IgD-negative memory B cell (primary cell): ENCODE measurements around the gene KMT2E. TPM values are rescaled to one million over a fixed set of nuclear protein-coding genes. Genes with fewer than 3 reads are reported as not detected.
"Not testable (repeated sequence)": the region's sequence is repeated elsewhere in the genome, so short reads cannot be mapped to it uniquely, and the experiment has no call there.

Experiments
- H3K27ac Mint-ChIP-seq, 3 donors: one replicate each; pipeline ENCODE4 v1.8.0; 2020 to 2022; ENCODE audit warnings: mild to moderate bottlenecking in 3 of 3, mixed read lengths in 3 of 3, moderate library complexity in 1 of 3
- H3K27me3 Mint-ChIP-seq: one replicate; pipeline ENCODE4 v1.8.0; 2021; ENCODE audit warnings: mixed read lengths
- H3K36me3 Mint-ChIP-seq: one replicate; pipeline ENCODE4 v1.8.0; 2020; ENCODE audit warnings: mild to moderate bottlenecking, mixed read lengths
- H3K4me1 Mint-ChIP-seq, 3 donors: one replicate each; pipeline ENCODE4 v1.8.0; 2020 to 2022; ENCODE audit warnings: mixed read lengths in 3 of 3, mild to moderate bottlenecking in 1 of 3
- H3K4me3 Mint-ChIP-seq, 4 donors: one replicate each; pipeline ENCODE4 v1.8.0; 2020 to 2022; ENCODE audit warnings: mild to moderate bottlenecking in 4 of 4, mixed read lengths in 4 of 4, moderate library complexity in 3 of 4
- H3K9me3 Mint-ChIP-seq, 3 donors: one replicate each; pipeline ENCODE4 v1.8.0; 2020 to 2021; ENCODE audit warnings: mixed read lengths in 3 of 3, mild to moderate bottlenecking in 1 of 3
- polyA plus RNA-seq: library from polyadenylated mRNA; unstranded; fragments of 300-500 nt; fragmentation: Illumina TruSeq; gene quantifications from one replicate; pipeline ENCODE4 v1.2.3, GENCODE V29; 2021

The KMT2E gene
- polyA plus RNA-seq, 1 donor from 2014 or later, result 239 TPM

DNA sequence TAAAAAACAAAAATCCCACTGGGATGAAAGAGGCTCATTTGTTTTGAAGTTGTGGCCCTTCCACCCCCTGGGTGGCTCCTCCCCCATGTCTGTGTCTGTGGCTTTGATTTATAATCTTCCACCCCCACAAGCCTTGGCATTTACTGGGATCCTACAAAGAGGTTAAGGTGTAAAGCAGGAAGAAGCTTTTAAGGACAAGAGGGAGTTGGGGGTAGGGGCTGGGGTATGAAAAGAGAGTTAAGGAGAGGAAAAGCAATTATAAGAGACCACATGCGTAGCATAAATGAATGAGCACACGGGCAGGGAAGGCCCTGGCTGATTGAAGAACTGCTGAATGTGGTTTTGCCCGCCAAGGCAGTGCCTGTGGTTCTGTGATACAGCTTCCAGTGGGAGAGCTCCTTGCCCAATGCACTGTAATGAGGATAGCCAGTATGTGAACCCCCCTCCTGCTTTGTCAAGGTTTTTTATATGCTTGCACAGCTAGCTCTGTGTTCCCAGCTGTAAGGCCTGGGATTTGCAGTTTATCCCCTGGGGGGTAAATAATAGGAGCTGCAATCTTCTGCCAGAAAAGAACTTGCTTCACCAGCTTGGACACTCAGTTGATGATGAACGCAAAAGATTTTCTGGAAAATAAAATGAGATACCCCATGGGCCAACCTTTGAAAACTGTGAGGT is 34.7 kb upstream of the KMT2E start:
- Mint-ChIP-seq H3K27ac (peak overlapping the region in 1 of 3 donors; percentile 36), H3K36me3 (peaks cover 2% of the 10 kb centered on the region), H3K9me3 (no peaks in the 10 kb centered on the region), H3K4me1 (peaks cover 22 to 26% (median 24%) of the 10 kb centered on the region in 3 donors), H3K27me3 (no peaks in the 10 kb centered on the region), H3K4me3 (no peak overlapping the region)

DNA sequence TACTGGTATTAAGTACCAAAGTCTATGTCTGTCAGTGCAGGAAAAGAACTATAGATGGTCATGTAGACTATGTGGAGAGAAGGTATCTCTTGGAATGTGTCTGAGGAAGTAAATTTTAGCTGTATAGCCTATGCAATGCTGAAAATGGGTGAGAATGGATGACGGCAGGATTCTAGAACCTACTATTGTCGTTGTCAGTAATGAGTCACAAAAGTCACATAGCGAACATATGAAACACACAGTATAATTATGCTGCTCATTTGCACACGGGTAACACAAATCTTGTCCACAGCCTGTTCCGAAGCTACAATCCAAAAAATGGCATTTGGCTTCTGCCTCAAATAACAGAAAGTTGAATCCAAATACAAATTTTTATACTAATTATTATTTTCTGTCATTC is 33.6 kb upstream of the KMT2E start:
- peak overlapping the region in 1 of 3 donors; percentile 85 for H3K27ac Mint-ChIP-seq
- H3K4me1 Mint-ChIP-seq, result peaks cover 33 to 37% (median 35%) of the 10 kb centered on the region in 3 donors
- H3K27me3 Mint-ChIP-seq, result no peaks in the 10 kb centered on the region
- H3K4me3 Mint-ChIP-seq, result no peak overlapping the region
- no peaks in the 10 kb centered on the region for H3K36me3 Mint-ChIP-seq
- H3K9me3 Mint-ChIP-seq, result no peaks in the 10 kb centered on the region

DNA sequence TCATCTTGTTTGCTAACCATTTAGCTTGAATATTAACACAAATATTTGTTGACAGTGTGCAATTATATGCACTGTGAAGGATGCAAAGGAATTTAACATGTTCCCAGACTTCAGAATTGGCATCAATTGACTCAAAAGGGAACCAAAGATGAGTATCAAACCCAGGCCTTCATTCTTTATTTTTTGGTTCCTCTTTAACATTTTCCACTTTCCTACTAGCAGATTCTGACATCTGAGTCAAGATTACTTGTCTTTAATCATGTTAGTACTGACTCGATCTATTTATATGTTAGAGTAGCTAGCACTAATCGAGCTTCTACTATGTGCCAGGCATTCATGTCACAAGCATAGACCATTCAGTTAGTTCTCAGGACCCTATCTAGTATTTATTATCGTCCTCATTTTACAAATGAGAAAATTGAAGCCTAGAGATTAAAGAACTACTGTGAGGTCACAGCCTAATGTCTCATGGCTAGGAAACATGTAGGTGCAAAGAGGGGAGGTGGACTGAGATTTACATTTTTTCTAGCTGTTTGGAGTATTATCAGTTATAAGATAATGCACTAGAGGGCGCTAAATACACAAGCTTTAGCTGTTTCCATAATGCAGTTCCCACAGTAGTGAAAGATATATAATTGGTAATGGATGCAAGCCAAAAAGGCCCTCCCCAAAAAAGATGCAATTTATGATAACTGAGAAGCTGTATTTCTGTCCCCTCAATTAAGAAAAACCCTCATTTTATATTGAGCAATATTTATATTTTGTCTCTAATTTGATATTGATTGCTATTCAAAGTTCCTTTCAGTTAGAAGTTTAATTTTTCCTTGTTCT is 32.9 kb upstream of the KMT2E start:
- Mint-ChIP-seq H3K4me3 (peak overlapping the region in 2 of 4 donors; percentile 37 to 53), H3K4me1 (peaks cover 37 to 42% (median 38%) of the 10 kb centered on the region in 3 donors), H3K27ac (peak overlapping the region; percentile 69 to 95 (median 71))

DNA sequence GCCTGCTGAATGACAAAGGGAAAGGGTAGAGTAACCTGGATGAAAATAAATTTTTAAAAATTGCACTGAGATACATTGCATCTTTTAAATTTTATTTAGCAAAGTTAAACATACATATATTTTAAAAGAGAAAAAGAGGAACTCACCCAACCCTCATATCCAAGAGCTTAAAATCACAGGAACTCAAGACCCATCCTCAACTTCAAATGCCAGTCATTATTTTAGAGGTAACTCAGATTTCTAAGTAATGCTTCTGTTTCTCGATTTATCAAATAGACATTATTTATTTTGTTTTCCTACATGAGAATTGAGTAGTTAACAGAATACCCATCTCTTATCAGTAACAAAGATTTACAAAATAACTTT is 32.4 kb upstream of the KMT2E start:
- H3K9me3 Mint-ChIP-seq, result no peaks in the 10 kb centered on the region
- peak overlapping the region in 2 of 4 donors; percentile 37 to 53 for H3K4me3 Mint-ChIP-seq
- H3K36me3 Mint-ChIP-seq, result no peaks in the 10 kb centered on the region
- no peaks in the 10 kb centered on the region for H3K27me3 Mint-ChIP-seq
- peaks cover 40 to 46% (median 43%) of the 10 kb centered on the region in 3 donors for H3K4me1 Mint-ChIP-seq
- peak overlapping the region; percentile 69 to 100 (median 71) for H3K27ac Mint-ChIP-seq

More for the DNA sequence above, 32.9 kb upstream of the KMT2E start:
- Mint-ChIP-seq H3K27me3 (no peaks in the 10 kb centered on the region), H3K9me3 (no peaks in the 10 kb centered on the region), H3K36me3 (no peaks in the 10 kb centered on the region)

DNA sequence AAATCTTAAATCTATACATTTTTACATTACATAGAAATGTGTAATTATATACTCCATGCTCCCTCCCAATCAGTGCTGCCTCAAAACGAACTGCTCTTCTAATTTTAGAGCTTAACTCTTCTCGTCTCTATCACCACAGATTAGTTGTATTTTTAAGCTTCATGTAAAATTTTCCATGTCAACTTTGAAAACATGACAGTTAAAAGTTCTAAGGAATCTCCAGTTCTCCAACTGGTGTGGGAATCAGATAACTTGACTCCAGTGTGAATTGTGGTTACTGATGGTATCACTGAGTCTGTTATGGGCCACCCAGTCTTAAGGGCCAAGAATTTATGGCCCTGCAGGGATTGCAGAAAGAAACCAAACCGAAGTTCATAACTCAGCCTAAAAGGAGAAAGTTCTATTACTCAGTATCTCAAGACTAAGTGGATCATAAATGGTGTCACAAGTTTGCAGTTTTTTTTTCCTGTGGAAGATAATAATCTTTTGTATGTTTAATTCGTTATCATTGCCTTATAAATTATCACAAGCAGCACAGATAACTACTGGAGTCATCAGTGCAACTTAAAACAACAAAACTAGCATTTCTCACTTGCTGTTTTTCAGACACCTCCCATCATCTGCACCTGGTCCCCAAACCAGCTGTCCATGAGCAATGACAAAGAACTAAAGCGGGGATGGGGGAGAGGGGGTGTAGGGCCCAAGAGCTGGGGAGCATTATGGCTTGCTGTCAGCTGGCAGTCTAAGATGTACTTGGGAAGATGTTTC is 31.5 kb upstream of the KMT2E start:
- H3K4me1 Mint-ChIP-seq, result peaks cover 41 to 49% (median 44%) of the 10 kb centered on the region in 3 donors
- peak overlapping the region; percentile 98 to 100 (median 98) for H3K4me3 Mint-ChIP-seq
- H3K36me3 Mint-ChIP-seq, result no peaks in the 10 kb centered on the region
- no peaks in the 10 kb centered on the region for H3K27me3 Mint-ChIP-seq
- peak overlapping the region; percentile 100 for H3K27ac Mint-ChIP-seq
- no peaks in the 10 kb centered on the region for H3K9me3 Mint-ChIP-seq

DNA sequence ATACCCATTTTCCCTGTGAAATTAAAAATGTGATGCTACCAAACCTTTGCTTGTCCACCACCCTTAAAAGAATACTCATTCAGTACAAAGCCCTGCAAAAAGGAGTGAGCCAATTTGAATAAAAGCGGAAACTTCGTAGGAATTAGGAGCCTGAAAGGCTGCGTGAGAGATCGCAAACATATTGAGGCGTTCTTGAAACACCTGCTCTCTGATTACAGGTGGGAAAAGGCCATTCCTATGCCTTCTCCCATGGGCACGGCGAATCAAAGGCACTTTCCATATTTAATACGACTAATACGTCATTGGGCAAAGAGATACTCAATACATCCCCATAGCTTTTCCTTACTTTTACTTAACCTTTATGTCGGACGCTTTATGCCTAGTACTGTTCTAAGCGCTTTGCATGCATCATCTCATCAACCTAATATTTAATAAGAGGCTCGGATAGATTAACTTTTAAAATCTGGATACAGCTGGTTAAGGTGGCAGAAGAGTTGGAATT is 30.9 kb upstream of the KMT2E start:
- Mint-ChIP-seq H3K9me3 (no peaks in the 10 kb centered on the region), H3K27me3 (no peaks in the 10 kb centered on the region), H3K4me3 (peak overlapping the region; percentile 98 to 100 (median 98)), H3K27ac (peak overlapping the region; percentile 100), H3K36me3 (no peaks in the 10 kb centered on the region), H3K4me1 (peaks cover 41 to 55% (median 49%) of the 10 kb centered on the region in 3 donors)

DNA sequence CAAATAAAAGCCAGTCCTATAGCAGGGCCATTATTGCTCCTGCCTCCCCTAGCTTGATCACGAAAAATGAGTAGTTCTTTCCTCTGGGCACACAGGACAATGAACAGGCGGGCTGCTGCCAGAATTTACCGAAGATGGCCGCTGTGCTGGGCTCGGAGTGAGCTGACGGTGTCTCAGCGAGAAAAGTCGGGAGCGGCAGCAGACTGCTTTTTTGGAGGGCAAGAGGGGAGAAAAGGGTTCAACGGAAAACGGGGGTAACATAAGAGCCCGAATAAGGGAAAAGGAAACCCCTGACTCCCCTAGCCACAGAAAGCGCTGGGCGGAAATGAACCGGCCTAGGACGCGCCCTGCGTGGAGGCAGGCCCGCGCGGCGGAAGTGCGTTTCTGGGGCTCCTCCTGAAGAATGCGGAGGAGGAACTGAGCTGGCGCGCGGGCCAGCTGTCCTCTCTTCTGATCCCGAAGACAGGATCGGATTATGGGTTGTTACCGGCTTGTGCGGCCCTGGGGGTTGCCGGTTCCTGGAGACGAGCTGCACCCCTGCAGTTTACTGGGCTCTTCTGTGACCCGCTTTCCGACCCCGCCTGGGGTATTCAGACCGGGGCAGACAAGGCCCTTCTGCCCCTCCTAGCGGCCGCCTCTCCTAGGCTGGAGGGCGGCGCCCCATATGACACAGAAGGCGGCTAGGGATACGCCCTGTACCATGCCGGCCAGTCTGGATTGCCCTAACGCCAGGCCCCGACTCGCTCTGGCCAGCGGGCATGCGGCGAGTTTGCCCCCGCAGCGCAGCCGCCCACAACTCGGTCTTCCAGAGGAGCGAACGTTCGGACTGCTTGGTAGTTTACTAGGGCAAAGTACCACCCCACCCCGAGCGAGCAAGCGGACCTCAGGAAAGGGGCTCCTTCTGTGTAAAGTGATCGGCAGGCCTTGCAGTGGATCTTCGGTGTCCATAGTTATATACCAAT is 30.1 kb upstream of the KMT2E start:
- Mint-ChIP-seq H3K27ac (peak overlapping the region; percentile 100), H3K36me3 (no peaks in the 10 kb centered on the region), H3K27me3 (no peaks in the 10 kb centered on the region), H3K4me1 (peaks cover 41 to 58% (median 52%) of the 10 kb centered on the region in 3 donors), H3K4me3 (peak overlapping the region; percentile 98 to 100 (median 98)), H3K9me3 (no peaks in the 10 kb centered on the region)

DNA sequence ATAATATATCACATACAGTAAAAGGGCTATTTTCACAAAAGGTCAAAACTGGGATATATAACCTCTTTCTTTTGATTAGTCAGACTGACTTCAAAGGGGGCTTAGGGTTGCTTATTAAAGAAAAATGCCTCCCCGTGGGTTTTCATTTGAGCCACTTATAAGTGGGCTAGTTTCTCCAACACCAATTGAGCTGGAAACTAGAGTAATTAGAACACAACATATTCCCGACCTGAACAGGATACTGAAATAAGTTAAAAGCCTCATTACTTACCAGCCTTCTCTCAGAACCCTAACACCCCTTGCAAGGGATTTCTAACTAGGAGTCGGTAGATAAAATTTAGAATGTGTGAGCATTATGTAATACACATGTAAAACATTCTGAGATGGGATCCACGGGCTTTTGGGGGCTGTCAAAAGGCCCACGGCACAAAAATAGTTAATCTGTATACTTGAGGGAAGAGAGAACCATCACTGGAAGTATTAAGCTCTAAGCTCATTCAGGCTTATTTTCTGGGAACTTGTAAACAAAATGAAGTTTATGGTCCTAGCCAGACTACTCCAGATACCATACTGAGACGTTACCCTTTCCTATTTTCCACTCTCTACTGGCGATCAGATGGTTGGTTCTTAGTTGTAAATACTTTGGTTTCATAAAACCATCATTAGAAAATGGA is 29.3 kb upstream of the KMT2E start:
- H3K9me3 Mint-ChIP-seq, result no peaks in the 10 kb centered on the region
- no peaks in the 10 kb centered on the region for H3K36me3 Mint-ChIP-seq
- H3K27me3 Mint-ChIP-seq, result no peaks in the 10 kb centered on the region
- H3K4me3 Mint-ChIP-seq, result peak overlapping the region; percentile 98 to 100 (median 98)
- H3K27ac Mint-ChIP-seq, result peak overlapping the region; percentile 100
- peaks cover 41 to 58% (median 52%) of the 10 kb centered on the region in 3 donors for H3K4me1 Mint-ChIP-seq

DNA sequence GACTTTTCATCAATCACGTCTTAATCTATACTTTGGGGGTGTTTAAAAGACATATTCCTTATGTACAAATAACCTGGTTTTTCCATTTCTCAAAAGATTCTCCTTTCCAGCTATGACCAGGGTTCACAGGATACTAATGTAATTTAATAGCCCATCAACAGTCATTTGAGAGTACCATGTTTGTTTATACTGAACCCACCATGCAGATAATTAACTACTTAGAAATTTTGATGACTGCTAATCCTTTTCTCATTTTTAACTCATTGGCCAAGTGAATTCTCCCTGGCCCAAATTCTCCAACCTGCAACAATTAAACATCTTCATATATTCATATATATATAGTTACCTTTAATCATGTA is 28.8 kb upstream of the KMT2E start:
- peaks cover 41 to 57% (median 52%) of the 10 kb centered on the region in 3 donors for H3K4me1 Mint-ChIP-seq
- no peaks in the 10 kb centered on the region for H3K9me3 Mint-ChIP-seq
- H3K4me3 Mint-ChIP-seq, result peak overlapping the region; percentile 26 to 99 (median 71)
- H3K36me3 Mint-ChIP-seq, result no peaks in the 10 kb centered on the region
- H3K27me3 Mint-ChIP-seq, result no peaks in the 10 kb centered on the region
- peak overlapping the region; percentile 100 for H3K27ac Mint-ChIP-seq

DNA sequence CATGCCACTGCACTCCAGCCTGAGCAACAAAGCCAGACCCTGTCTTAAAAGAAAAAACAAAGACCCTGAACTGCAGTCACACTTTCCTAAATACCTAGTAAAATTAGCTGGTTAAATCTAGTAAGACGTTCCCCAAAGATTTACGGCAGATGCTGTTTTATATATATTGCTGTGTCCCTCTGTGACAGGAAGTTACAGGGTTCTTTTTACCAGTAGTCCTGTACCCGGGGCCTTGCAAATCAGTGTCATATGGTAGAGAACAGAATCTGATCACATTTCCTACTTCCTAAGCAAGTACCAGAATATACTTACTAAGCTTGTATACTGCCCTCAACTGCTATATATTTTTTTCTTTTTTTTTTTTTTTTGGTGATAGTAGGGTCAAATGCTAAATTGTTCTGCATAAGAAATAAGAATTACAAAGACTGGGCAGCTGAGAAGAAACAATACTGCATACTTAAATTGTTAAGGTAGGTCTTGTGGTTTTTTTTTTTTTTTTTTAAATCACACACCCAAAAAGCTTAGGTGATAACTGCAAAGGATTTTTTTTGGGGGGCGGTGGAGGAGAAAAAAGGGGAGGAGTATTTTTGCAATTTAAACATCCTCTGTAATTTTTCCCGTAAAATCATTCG is 27.3 kb upstream of the KMT2E start:
- H3K9me3 Mint-ChIP-seq, result no peaks in the 10 kb centered on the region
- H3K36me3 Mint-ChIP-seq, result no peaks in the 10 kb centered on the region
- H3K27ac Mint-ChIP-seq, result peak overlapping the region in 2 of 3 donors; percentile 84 to 88
- peak overlapping the region in 3 of 4 donors; percentile 6 to 80 (median 67) for H3K4me3 Mint-ChIP-seq
- H3K4me1 Mint-ChIP-seq, result peaks cover 41 to 50% (median 41%) of the 10 kb centered on the region in 3 donors
- no peaks in the 10 kb centered on the region for H3K27me3 Mint-ChIP-seq

DNA sequence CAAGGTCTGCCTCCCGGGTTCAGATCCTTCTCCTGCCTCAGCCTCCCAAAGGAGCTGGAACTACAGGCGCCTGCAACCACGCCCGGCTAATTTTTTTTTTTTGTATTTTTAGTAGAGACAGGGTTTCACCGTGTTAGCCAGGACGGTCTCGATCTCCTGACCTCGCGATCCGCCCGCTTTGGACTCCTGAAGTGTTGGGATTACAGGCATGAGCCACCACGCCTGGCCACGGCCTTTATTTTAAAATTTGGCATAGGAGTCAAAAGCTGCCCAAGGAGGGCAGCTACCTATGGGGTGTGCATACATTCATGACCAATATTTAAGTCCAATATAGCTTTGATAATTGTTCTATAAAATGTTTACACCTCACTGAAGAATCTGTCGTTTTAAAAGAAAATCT is 26.6 kb upstream of the KMT2E start:
- not testable (repeated sequence) for H3K36me3 Mint-ChIP-seq, H3K9me3 Mint-ChIP-seq, H3K27me3 Mint-ChIP-seq
- peak overlapping the region in 1 of 4 donors; percentile 27 for H3K4me3 Mint-ChIP-seq
- peaks cover 44 to 49% (median 44%) of the 10 kb centered on the region in 3 donors for H3K4me1 Mint-ChIP-seq
- H3K27ac Mint-ChIP-seq, result peak overlapping the region in 2 of 3 donors; percentile 84 to 92

DNA sequence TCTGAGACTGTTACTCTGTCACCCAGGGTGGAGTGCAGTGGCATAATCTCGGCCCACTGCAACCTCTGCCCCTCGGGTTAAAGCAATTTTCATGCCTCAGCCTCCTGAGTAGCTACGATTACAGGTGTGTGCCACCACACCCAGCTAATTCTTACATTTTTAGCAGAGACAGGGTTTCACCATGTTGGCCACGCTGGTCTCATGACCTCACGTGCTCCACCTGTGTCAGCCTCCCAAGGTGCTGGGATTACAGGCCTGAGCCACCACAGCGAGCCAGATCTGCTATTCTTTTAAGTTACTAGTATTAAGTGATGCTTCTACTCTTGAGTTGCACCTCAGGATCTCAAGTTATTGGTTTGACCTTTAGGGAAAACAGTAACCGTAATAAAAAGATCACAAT is 23.0 kb upstream of the KMT2E start:
- Mint-ChIP-seq H3K36me3 (peaks cover 5% of the 10 kb centered on the region), H3K9me3 (no peaks in the 10 kb centered on the region), H3K4me3 (peak overlapping the region in 1 of 4 donors; percentile 45), H3K27ac (peak overlapping the region; percentile 14 to 63 (median 27)), H3K27me3 (no peaks in the 10 kb centered on the region), H3K4me1 (peaks cover 35 to 48% (median 41%) of the 10 kb centered on the region in 3 donors)

DNA sequence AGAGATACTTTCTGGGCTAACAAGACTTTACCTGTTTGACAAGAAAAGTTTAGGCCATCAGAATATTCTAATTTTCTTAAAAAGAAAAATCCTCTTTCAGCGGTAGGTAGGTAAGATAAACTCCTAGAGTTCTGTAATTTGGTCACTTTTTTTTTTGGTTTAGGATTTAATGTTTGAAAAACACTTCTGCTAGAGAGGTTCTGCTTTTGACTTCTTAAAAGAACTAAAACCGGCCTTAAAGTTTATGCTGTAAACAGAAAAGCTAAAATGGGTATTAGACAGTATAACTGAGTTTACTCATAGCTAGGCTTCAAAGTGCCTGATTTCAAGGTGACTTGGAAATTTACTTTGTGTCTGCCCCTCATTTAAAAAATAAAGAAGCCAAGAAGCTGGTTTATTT is 21.7 kb upstream of the KMT2E start:
- Mint-ChIP-seq H3K4me3 (no peak overlapping the region), H3K9me3 (no peaks in the 10 kb centered on the region), H3K36me3 (peaks cover 5% of the 10 kb centered on the region), H3K27me3 (no peaks in the 10 kb centered on the region), H3K27ac (peak overlapping the region; percentile 65 to 86 (median 78)), H3K4me1 (peaks cover 39 to 43% (median 41%) of the 10 kb centered on the region in 3 donors)
